GM20431 (cell line): ENCODE data around the gene KLRK1.
"Not testable (repeated sequence)": the region's sequence is repeated elsewhere in the genome, so short reads cannot be mapped to it uniquely, and the experiment has no call there.

Experiments used
- in situ Hi-C: fragments of 300-500 bp; cut with MseI, MboI; formaldehyde crosslinking; loops from one replicate; pipeline ENCODE4 v1.15.0; 2020; ENCODE audit warnings: low sequenced_read_pairs; ENCODE audit not compliant: unreplicated experiment

The KLRK1 gene

GRCh38 chr12:10390991-10391390, 1.1 kb upstream of the KLRK1 start:
- in situ Hi-C loops = not testable (repeated sequence)

GRCh38 chr12:10388624-10389413, 1.0 kb downstream of the KLRK1 start:
- in situ Hi-C loops = no loop called here

GRCh38 chr12:10387498-10387897, 2.3 kb downstream of the KLRK1 start:
- in situ Hi-C loops = not testable (repeated sequence)

GRCh38 chr12:10386857-10387256, 3.0 kb downstream of the KLRK1 start:
- in situ Hi-C loops = no loop called here

GRCh38 chr12:10385166-10385613, 4.7 kb downstream of the KLRK1 start:
- in situ Hi-C loops = no loop called here

- in situ Hi-C loops = no loop called here
Observed at GRCh38 chr12:10384191-10384590, 5.7 kb downstream of the KLRK1 start.

- in situ Hi-C loops = no loop called here
Observed at GRCh38 chr12:10381928-10382628, 7.8 kb downstream of the KLRK1 start.

- in situ Hi-C loops = not testable (repeated sequence)
Observed at GRCh38 chr12:10378737-10379136, 11.1 kb downstream of the KLRK1 start.

- in situ Hi-C loops = no loop called here
Observed at GRCh38 chr12:10374624-10375018, 15.2 kb downstream of the KLRK1 start.

- in situ Hi-C loops = no loop called here
Observed at GRCh38 chr12:10372559-10372958, 17.3 kb downstream of the KLRK1 start.

GRCh38 chr12:10371893-10372535, 17.8 kb downstream of the KLRK1 start:
- in situ Hi-C loops = not testable (repeated sequence)

GRCh38 chr12:10369557-10370415, 20.1 kb downstream of the KLRK1 start:
- in situ Hi-C loops = no loop called here

- in situ Hi-C loops = no loop called here
Observed at GRCh38 chr12:10368206-10369171, 21.4 kb downstream of the KLRK1 start.

GRCh38 chr12:10367714-10368113, 22.1 kb downstream of the KLRK1 start:
- in situ Hi-C loops = not testable (repeated sequence)

GRCh38 chr12:10366875-10367274, 23.0 kb downstream of the KLRK1 start:
- in situ Hi-C loops = no loop called here

- in situ Hi-C loops = no loop called here
Observed at GRCh38 chr12:10365696-10366405, 24.0 kb downstream of the KLRK1 start.

- in situ Hi-C loops = no loop called here
Observed at GRCh38 chr12:10364815-10365622, 24.8 kb downstream of the KLRK1 start.
